ENCODE results near the gene STARD3. TPM values are rescaled to one million over a fixed set of nuclear protein-coding genes. Genes with fewer than 3 reads are reported as not detected.

The STARD3 gene
- total and polyA plus RNA-seq, 2 of the 13 experiments (the other 11 are each of a cell fraction or from before 2014, with no cell fraction given) = 34.6 to 100 TPM

DNA sequence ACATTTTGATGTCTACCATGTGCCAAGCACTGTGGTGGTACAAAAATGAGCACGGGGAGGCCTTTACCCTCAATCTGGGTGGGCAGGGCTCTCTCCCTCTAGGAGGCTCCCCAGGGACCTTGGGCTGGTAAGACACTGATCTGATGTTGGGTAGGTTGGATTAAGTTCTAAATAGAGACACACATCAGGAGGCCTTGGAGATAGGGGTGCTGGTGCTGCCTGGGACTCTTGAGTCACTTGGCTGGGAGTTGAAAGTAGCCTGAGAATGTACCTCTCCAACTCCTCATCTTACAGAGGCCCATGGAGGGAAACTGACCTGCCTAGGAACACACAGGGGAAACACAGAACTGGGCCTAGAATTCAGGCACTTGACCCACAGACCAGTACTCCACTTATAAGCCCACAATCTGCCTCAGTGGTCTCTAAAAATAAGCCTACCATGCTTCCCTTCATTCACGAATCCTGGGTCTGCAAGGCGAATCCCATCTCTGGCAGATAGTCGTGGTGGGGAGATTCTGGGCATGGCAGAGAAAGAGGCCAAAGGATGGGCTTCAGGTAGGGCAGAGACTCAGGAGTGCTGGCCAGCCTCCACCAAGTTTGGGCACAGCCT, 27.4 kb upstream of the STARD3 start:
- ChIA-PET POLR2A (no interaction called here), CTCF (ENCODE audit: low intra/inter-chr PET ratio, low total read pairs) (no interaction called here)
- no peaks in the 10 kb centered on the region for H3K79me2 ChIP-seq (ENCODE audit: insufficient read depth, low read length)
- no peak overlapping the region for H3K4me3 ChIP-seq (replicated peaks in 1 of 3; ENCODE audit: insufficient read depth in 1 of 3, low read depth in 2 of 3, low read length in 3 of 3)
- in situ Hi-C loops (cut with HindIII; ENCODE audit: extremely low pct_ligation_motif_present, low pct_unique_long_range_greater_than_20kb) (no loop called here), intact Hi-C loops (cut with micrococcal nuclease; ENCODE audit: unreplicated experiment) (no loop called here)
- no peak for DNase-seq (ENCODE audit: low spot score)
- BruUV-seq (replicated peaks) = no TSS peak
- peaks cover 14 to 78% of the 10 kb centered on the region in 2 experiments for H3K27me3 ChIP-seq (ENCODE audit: control insufficient read depth in 1 of 2, insufficient read depth in 2 of 2, low read length in 2 of 2)
- WGBS (ENCODE audit: low lambda C conversion rate) = 14% methylated on average over 4 of the region's 4 CpGs
- H2AFZ ChIP-seq (ENCODE audit: low read length) = no peak overlapping the region
- no peak for FAIRE-seq
- no peak overlapping the region for H3K4me2 ChIP-seq (ENCODE audit: low read depth, low read length)
- H3K4me1 ChIP-seq (ENCODE audit: insufficient read depth, low read length) = no peaks in the 10 kb centered on the region
- ATAC-seq = no peak
- no peaks in the 10 kb centered on the region for H3K36me3 ChIP-seq (replicated peaks in 1 of 2; ENCODE audit: control insufficient read depth in 1 of 2, insufficient read depth in 2 of 2, low read length in 2 of 2)
- H3K9me3 ChIP-seq (ENCODE audit: low read length) = no peaks in the 10 kb centered on the region
- H3K27ac ChIP-seq (ENCODE audit: extremely low read length, insufficient read depth, low read length) = no peak overlapping the region
- no peaks in the 10 kb centered on the region for H4K20me1 ChIP-seq (ENCODE audit: insufficient read depth, low read length)
- H3K9ac ChIP-seq (ENCODE audit: insufficient read depth, low read depth, low read length) = no peak overlapping the region
- TF ChIP-seq, protein P1, sequence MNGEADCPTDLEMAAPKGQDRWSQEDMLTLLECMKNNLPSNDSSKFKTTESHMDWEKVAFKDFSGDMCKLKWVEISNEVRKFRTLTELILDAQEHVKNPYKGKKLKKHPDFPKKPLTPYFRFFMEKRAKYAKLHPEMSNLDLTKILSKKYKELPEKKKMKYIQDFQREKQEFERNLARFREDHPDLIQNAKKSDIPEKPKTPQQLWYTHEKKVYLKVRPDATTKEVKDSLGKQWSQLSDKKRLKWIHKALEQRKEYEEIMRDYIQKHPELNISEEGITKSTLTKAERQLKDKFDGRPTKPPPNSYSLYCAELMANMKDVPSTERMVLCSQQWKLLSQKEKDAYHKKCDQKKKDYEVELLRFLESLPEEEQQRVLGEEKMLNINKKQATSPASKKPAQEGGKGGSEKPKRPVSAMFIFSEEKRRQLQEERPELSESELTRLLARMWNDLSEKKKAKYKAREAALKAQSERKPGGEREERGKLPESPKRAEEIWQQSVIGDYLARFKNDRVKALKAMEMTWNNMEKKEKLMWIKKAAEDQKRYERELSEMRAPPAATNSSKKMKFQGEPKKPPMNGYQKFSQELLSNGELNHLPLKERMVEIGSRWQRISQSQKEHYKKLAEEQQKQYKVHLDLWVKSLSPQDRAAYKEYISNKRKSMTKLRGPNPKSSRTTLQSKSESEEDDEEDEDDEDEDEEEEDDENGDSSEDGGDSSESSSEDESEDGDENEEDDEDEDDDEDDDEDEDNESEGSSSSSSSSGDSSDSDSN (CRISPR knock-in tag; IDR thresholded peaks at IDR 0.05) = no peak
- TF ChIP-seq ZNF703 (CRISPR knock-in tag; IDR thresholded peaks at IDR 0.05; ENCODE audit: borderline replicate concordance) = no peak
- no peak for TF ChIP-seq NFIB (CRISPR knock-in tag; IDR thresholded peaks at IDR 0.05; ENCODE audit: borderline replicate concordance)
- TF ChIP-seq SRY (CRISPR knock-in tag; IDR thresholded peaks at IDR 0.05) = no peak
- no peak for TF ChIP-seq ZSCAN25 (CRISPR knock-in tag; IDR thresholded peaks at IDR 0.05)
- no peak for TF ChIP-seq MZF1 (CRISPR knock-in tag; IDR thresholded peaks at IDR 0.05; ENCODE audit: borderline replicate concordance)
- no peak for TF ChIP-seq TBX2 (CRISPR knock-in tag; IDR thresholded peaks at IDR 0.05; ENCODE audit: borderline replicate concordance)
- TF ChIP-seq ZNF720 (CRISPR knock-in tag; IDR thresholded peaks at IDR 0.05) = no peak
- TF ChIP-seq, protein P2, sequence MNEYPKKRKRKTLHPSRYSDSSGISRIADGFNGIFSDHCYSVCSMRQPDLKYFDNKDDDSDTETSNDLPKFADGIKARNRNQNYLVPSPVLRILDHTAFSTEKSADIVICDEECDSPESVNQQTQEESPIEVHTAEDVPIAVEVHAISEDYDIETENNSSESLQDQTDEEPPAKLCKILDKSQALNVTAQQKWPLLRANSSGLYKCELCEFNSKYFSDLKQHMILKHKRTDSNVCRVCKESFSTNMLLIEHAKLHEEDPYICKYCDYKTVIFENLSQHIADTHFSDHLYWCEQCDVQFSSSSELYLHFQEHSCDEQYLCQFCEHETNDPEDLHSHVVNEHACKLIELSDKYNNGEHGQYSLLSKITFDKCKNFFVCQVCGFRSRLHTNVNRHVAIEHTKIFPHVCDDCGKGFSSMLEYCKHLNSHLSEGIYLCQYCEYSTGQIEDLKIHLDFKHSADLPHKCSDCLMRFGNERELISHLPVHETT (CRISPR knock-in tag; conservative IDR thresholded peaks at IDR 0.05) = no peak
- TF ChIP-seq, protein P3, sequence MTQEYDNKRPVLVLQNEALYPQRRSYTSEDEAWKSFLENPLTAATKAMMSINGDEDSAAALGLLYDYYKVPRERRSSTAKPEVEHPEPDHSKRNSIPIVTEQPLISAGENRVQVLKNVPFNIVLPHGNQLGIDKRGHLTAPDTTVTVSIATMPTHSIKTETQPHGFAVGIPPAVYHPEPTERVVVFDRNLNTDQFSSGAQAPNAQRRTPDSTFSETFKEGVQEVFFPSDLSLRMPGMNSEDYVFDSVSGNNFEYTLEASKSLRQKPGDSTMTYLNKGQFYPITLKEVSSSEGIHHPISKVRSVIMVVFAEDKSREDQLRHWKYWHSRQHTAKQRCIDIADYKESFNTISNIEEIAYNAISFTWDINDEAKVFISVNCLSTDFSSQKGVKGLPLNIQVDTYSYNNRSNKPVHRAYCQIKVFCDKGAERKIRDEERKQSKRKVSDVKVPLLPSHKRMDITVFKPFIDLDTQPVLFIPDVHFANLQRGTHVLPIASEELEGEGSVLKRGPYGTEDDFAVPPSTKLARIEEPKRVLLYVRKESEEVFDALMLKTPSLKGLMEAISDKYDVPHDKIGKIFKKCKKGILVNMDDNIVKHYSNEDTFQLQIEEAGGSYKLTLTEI (CRISPR knock-in tag; conservative IDR thresholded peaks at IDR 0.05) = no peak
- TF ChIP-seq ZKSCAN1 (IDR thresholded peaks at IDR 0.05; ENCODE audit: low read length) = no peak
- TF ChIP-seq SAFB2 (CRISPR knock-in tag; IDR thresholded peaks at IDR 0.05; ENCODE audit: borderline replicate concordance, low read depth) = no peak
- TF ChIP-seq SP140L (CRISPR knock-in tag; IDR thresholded peaks at IDR 0.05; ENCODE audit: borderline replicate concordance) = no peak
- TF ChIP-seq ZNF282 (IDR thresholded peaks at IDR 0.05; ENCODE audit: partially characterized antibody) = no peak
- TF ChIP-seq SRSF9 (IDR thresholded peaks at IDR 0.05; ENCODE audit: borderline replicate concordance, insufficient read depth, low read depth, low read length, poor library complexity, severe bottlenecking) = no peak
- TF ChIP-seq, protein P4, sequence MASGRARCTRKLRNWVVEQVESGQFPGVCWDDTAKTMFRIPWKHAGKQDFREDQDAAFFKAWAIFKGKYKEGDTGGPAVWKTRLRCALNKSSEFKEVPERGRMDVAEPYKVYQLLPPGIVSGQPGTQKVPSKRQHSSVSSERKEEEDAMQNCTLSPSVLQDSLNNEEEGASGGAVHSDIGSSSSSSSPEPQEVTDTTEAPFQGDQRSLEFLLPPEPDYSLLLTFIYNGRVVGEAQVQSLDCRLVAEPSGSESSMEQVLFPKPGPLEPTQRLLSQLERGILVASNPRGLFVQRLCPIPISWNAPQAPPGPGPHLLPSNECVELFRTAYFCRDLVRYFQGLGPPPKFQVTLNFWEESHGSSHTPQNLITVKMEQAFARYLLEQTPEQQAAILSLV (CRISPR knock-in tag; IDR thresholded peaks at IDR 0.05; ENCODE audit: borderline replicate concordance) = no peak
- no peak for TF ChIP-seq BHLHE40 (IDR thresholded peaks at IDR 0.05; ENCODE audit: low read length)
- no peak for TF ChIP-seq SIN3B (IDR thresholded peaks at IDR 0.05; ENCODE audit: low read length)

All from HepG2 (cell line).